Naive thymus-derived CD4-positive, alpha-beta T cell (primary cell): ENCODE data around the gene AGAP1. TPM values are rescaled to one million over a fixed set of nuclear protein-coding genes. Genes with fewer than 3 reads are reported as not detected.

ENCODE experiments used
- ATAC-seq: fragments of 150-1000 bp; cut with Tn5 transposase; 2 replicates; pipeline ENCODE4 v1.10.0; 2021; ENCODE audit warnings: mild to moderate bottlenecking, moderate library complexity
- CTCF ChIA-PET: fragments of 350-600 bp; sonication (Branson Sonifier 250); formaldehyde crosslinking; loops from one replicate; lab custom pipeline; 2021; ENCODE audit warnings: antibody characterized with exemption; lab: Charles Lee
- POLR2A ChIA-PET: fragments of 350-600 bp; sonication (Branson Sonifier 250); formaldehyde crosslinking; loops from one replicate; lab custom pipeline; 2021; ENCODE audit warnings: antibody characterized with exemption, inconsistent platforms; lab: Charles Lee
- DNase-seq, 9 donors: peaks; one replicate each; pipeline versions ENCODE4 v3.0.0 to v3.0.0-alpha.2; 2020 to 2022; ENCODE audit warnings: mixed read lengths in 1 of 9
- H3K27ac ChIP-seq: one replicate; pipeline ENCODE4 v1.7.0; 2013; ENCODE audit warnings: mild to moderate bottlenecking, low read depth, low read length, moderate library complexity
- H3K27me3 ChIP-seq, 2 donors: one replicate each; pipeline ENCODE4 v1.7.0; 2013; ENCODE audit warnings: low read length in 2 of 2, mild to moderate bottlenecking in 2 of 2, moderate library complexity in 2 of 2; ENCODE audit not compliant: control insufficient read depth in 2 of 2, insufficient read depth in 2 of 2
- H3K36me3 ChIP-seq, 3 experiments: 1 replicate in 2 of 3; 2 replicates in 1 of 3; pipeline ENCODE4 v1.7.0; 2013; ENCODE audit warnings: low read length in 3 of 3, mild to moderate bottlenecking in 3 of 3, moderate library complexity in 1 of 3; ENCODE audit not compliant: insufficient read depth in 3 of 3, control insufficient read depth in 2 of 3
- H3K4me1 ChIP-seq, 2 donors: one replicate each; pipeline ENCODE4 v1.7.0; 2013; ENCODE audit warnings: low read length in 2 of 2, mild to moderate bottlenecking in 2 of 2, moderate library complexity in 1 of 2; ENCODE audit not compliant: control insufficient read depth in 2 of 2, insufficient read depth in 2 of 2
- H3K4me3 ChIP-seq: 2 replicates; pipeline ENCODE4 v1.7.0; 2013; ENCODE audit warnings: mild to moderate bottlenecking, low read length
- H3K9me3 ChIP-seq, 3 experiments: 1 replicate in 2 of 3; 2 replicates in 1 of 3; pipeline ENCODE4 v1.7.0; 2013; ENCODE audit warnings: low read length in 3 of 3; ENCODE audit not compliant: control insufficient read depth in 2 of 3
- H3K27ac Mint-ChIP-seq, 9 donors: one replicate each; pipeline ENCODE4 v1.8.0; 2020 to 2022; ENCODE audit warnings: mixed read lengths in 9 of 9, mild to moderate bottlenecking in 8 of 9, moderate library complexity in 5 of 9, inconsistent platforms in 2 of 9
- H3K27me3 Mint-ChIP-seq, 5 donors: one replicate each; pipeline ENCODE4 v1.8.0; 2021 to 2022; ENCODE audit warnings: mixed read lengths in 5 of 5, mild to moderate bottlenecking in 1 of 5
- H3K36me3 Mint-ChIP-seq, 5 donors: one replicate each; pipeline ENCODE4 v1.8.0; 2020 to 2022; ENCODE audit warnings: mixed read lengths in 5 of 5, mild to moderate bottlenecking in 3 of 5, inconsistent platforms in 1 of 5
- H3K4me1 Mint-ChIP-seq, 7 donors: one replicate each; pipeline ENCODE4 v1.8.0; 2020 to 2022; ENCODE audit warnings: mixed read lengths in 7 of 7, mild to moderate bottlenecking in 3 of 7, inconsistent platforms in 1 of 7
- H3K4me3 Mint-ChIP-seq, 10 donors: one replicate each; pipeline ENCODE4 v1.8.0; 2020 to 2022; ENCODE audit warnings: mild to moderate bottlenecking in 10 of 10, mixed read lengths in 10 of 10, moderate library complexity in 6 of 10, inconsistent platforms in 2 of 10
- H3K9me3 Mint-ChIP-seq, 11 donors: one replicate each; pipeline ENCODE4 v1.8.0; 2020 to 2022; ENCODE audit warnings: mixed read lengths in 11 of 11, mild to moderate bottlenecking in 4 of 11, inconsistent platforms in 1 of 11, moderate library complexity in 1 of 11
- intact Hi-C, 2 donors: fragments of 100-400 bp; cut with micrococcal nuclease; formaldehyde crosslinking; loops; one replicate each; pipeline ENCODE4 v1.15.1; 2023
- polyA plus RNA-seq, 2 donors: library from polyadenylated mRNA; unstranded; fragments of 300-500 nt; fragmentation: Illumina TruSeq; gene quantifications; one replicate each; pipeline ENCODE4 v1.2.3, GENCODE V29; 2021
- total RNA-seq, 6 experiments: library from RNA in 5 of 6; stranded (reverse) in 5 of 6; gene quantifications; 1 replicate in 5 of 6; 2 replicates in 1 of 6; pipeline ENCODE4 v1.2.3 and lab custom pipeline; 2021 to 2026

Gene AGAP1
- total and polyA plus RNA-seq, 7 experiments from 2014 or later = 0.35 to 9.6 (median 0.85) TPM; not detected in 2

- H3K4me1 ChIP-seq = no peaks in the 10 kb centered on the region
- intact Hi-C loops = no loop called here
- no peaks in the 10 kb centered on the region for H3K36me3 ChIP-seq
- DNase-seq (no peak), ATAC-seq (no peak)
- H3K27ac Mint-ChIP-seq = no peak overlapping the region
- ChIA-PET POLR2A (no interaction called here), CTCF (no interaction called here)
- H3K9me3 Mint-ChIP-seq = peaks cover 0 to 1% (median 0%) of the 10 kb centered on the region in 11 donors
- H3K4me1 Mint-ChIP-seq = peaks cover 0 to 3% (median 0%) of the 10 kb centered on the region in 7 donors
- no peak overlapping the region for H3K27ac ChIP-seq
- no peaks in the 10 kb centered on the region for H3K9me3 ChIP-seq
- no peak overlapping the region for H3K4me3 ChIP-seq
- H3K4me3 Mint-ChIP-seq = no peak overlapping the region
- H3K36me3 Mint-ChIP-seq = no peaks in the 10 kb centered on the region
- peaks cover 0 to 21% (median 0%) of the 10 kb centered on the region in 5 donors for H3K27me3 Mint-ChIP-seq
- no peaks in the 10 kb centered on the region for H3K27me3 ChIP-seq
These were observed 337.9 kb downstream of the AGAP1 start for GRCh38 chr2:235831755-235832154.

- ATAC-seq (no peak), DNase-seq (no peak)
- H3K36me3 Mint-ChIP-seq = no peaks in the 10 kb centered on the region
- peaks cover 0 to 21% (median 0%) of the 10 kb centered on the region in 5 donors for H3K27me3 Mint-ChIP-seq
- H3K36me3 ChIP-seq = no peaks in the 10 kb centered on the region
- no peak overlapping the region for H3K27ac ChIP-seq
- no peaks in the 10 kb centered on the region for H3K4me1 ChIP-seq
- ChIA-PET POLR2A (no interaction called here), CTCF (no interaction called here)
- intact Hi-C loops = no loop called here
- peaks cover 0 to 1% (median 0%) of the 10 kb centered on the region in 11 donors for H3K9me3 Mint-ChIP-seq
- H3K4me1 Mint-ChIP-seq = peaks cover 0 to 3% (median 0%) of the 10 kb centered on the region in 7 donors
- no peak overlapping the region for H3K4me3 Mint-ChIP-seq
- no peak overlapping the region for H3K4me3 ChIP-seq
- H3K27me3 ChIP-seq = no peaks in the 10 kb centered on the region
- no peak overlapping the region for H3K27ac Mint-ChIP-seq
- no peaks in the 10 kb centered on the region for H3K9me3 ChIP-seq
These were observed 339.1 kb downstream of the AGAP1 start for GRCh38 chr2:235832941-235833340.

GRCh38 chr2:235833971-235834620 lies 340.3 kb downstream of the AGAP1 start:
- ATAC-seq (no peak), DNase-seq (no peak)
- H3K27ac ChIP-seq = no peak overlapping the region
- H3K4me1 ChIP-seq = no peaks in the 10 kb centered on the region
- Mint-ChIP-seq H3K27ac (no peak overlapping the region), H3K36me3 (no peaks in the 10 kb centered on the region), H3K27me3 (peaks cover 0 to 21% (median 0%) of the 10 kb centered on the region in 5 donors), H3K4me3 (no peak overlapping the region), H3K4me1 (peaks cover 0 to 3% (median 0%) of the 10 kb centered on the region in 7 donors), H3K9me3 (peaks cover 0 to 1% (median 0%) of the 10 kb centered on the region in 11 donors)
- CTCF ChIA-PET = interaction anchor here (0.5 kb wide), 1 partner anchor 72 kb away, joined by 5 read pairs; no protein-coding TSS in a partner anchor
- no peaks in the 10 kb centered on the region for H3K9me3 ChIP-seq
- H3K4me3 ChIP-seq = no peak overlapping the region
- intact Hi-C loops = no loop called here
- POLR2A ChIA-PET = no interaction called here
- no peaks in the 10 kb centered on the region for H3K27me3 ChIP-seq
- no peaks in the 10 kb centered on the region for H3K36me3 ChIP-seq

GRCh38 chr2:235834781-235835180 lies 340.9 kb downstream of the AGAP1 start:
- peaks cover 0 to 16% (median 0%) of the 10 kb centered on the region in 5 donors for H3K27me3 Mint-ChIP-seq
- no peaks in the 10 kb centered on the region for H3K9me3 ChIP-seq
- H3K4me1 ChIP-seq = no peaks in the 10 kb centered on the region
- no peak for DNase-seq
- intact Hi-C loops = no loop called here
- peaks cover 0 to 1% (median 0%) of the 10 kb centered on the region in 11 donors for H3K9me3 Mint-ChIP-seq
- ChIA-PET POLR2A (no interaction called here), CTCF (no interaction called here)
- no peak overlapping the region for H3K27ac Mint-ChIP-seq
- no peak for ATAC-seq
- H3K4me3 Mint-ChIP-seq = no peak overlapping the region
- H3K36me3 ChIP-seq = no peaks in the 10 kb centered on the region
- no peaks in the 10 kb centered on the region for H3K36me3 Mint-ChIP-seq
- H3K27me3 ChIP-seq = no peaks in the 10 kb centered on the region
- H3K4me1 Mint-ChIP-seq = peaks cover 0 to 3% (median 0%) of the 10 kb centered on the region in 7 donors
- no peak overlapping the region for H3K4me3 ChIP-seq
- no peak overlapping the region for H3K27ac ChIP-seq

GRCh38 chr2:235835810-235836209 lies 342.0 kb downstream of the AGAP1 start:
- Mint-ChIP-seq H3K4me3 (no peak overlapping the region), H3K9me3 (peaks cover 0 to 6% (median 0%) of the 10 kb centered on the region in 11 donors), H3K4me1 (peaks cover 0 to 3% (median 0%) of the 10 kb centered on the region in 7 donors), H3K36me3 (no peaks in the 10 kb centered on the region), H3K27me3 (peaks cover 0 to 23% (median 0%) of the 10 kb centered on the region in 5 donors), H3K27ac (no peak overlapping the region)
- ChIA-PET POLR2A (no interaction called here), CTCF (no interaction called here)
- Histone ChIP-seq H3K9me3 (no peaks in the 10 kb centered on the region), H3K27me3 (no peaks in the 10 kb centered on the region), H3K36me3 (no peaks in the 10 kb centered on the region), H3K27ac (no peak overlapping the region), H3K4me1 (no peaks in the 10 kb centered on the region), H3K4me3 (no peak overlapping the region)
- DNase-seq = no peak
- intact Hi-C loops = no loop called here
- ATAC-seq = no peak

GRCh38 chr2:235836491-235836911 lies 342.7 kb downstream of the AGAP1 start:
- Histone ChIP-seq H3K36me3 (no peaks in the 10 kb centered on the region), H3K4me3 (no peak overlapping the region), H3K27me3 (no peaks in the 10 kb centered on the region), H3K4me1 (no peaks in the 10 kb centered on the region), H3K27ac (no peak overlapping the region), H3K9me3 (no peaks in the 10 kb centered on the region)
- Mint-ChIP-seq H3K36me3 (no peaks in the 10 kb centered on the region), H3K27me3 (peaks cover 0 to 23% (median 0%) of the 10 kb centered on the region in 5 donors), H3K27ac (no peak overlapping the region), H3K4me1 (peaks cover 0 to 3% (median 0%) of the 10 kb centered on the region in 7 donors), H3K4me3 (no peak overlapping the region), H3K9me3 (peaks cover 0 to 6% (median 0%) of the 10 kb centered on the region in 11 donors)
- no peak for DNase-seq
- no peak for ATAC-seq
- intact Hi-C loops = no loop called here
- CTCF ChIA-PET = no interaction called here
- POLR2A ChIA-PET = no interaction called here

GRCh38 chr2:235839226-235839625 lies 345.4 kb downstream of the AGAP1 start:
- Mint-ChIP-seq H3K9me3 (peaks cover 0 to 5% (median 0%) of the 10 kb centered on the region in 11 donors), H3K4me1 (peaks cover 0 to 1% (median 0%) of the 10 kb centered on the region in 7 donors), H3K36me3 (no peaks in the 10 kb centered on the region), H3K27ac (no peak overlapping the region), H3K27me3 (peaks cover 0 to 19% (median 0%) of the 10 kb centered on the region in 5 donors), H3K4me3 (no peak overlapping the region)
- POLR2A ChIA-PET = no interaction called here
- ATAC-seq = no peak
- H3K36me3 ChIP-seq = no peaks in the 10 kb centered on the region
- H3K4me1 ChIP-seq = no peaks in the 10 kb centered on the region
- CTCF ChIA-PET = no interaction called here
- intact Hi-C loops = no loop called here
- H3K4me3 ChIP-seq = no peak overlapping the region
- no peaks in the 10 kb centered on the region for H3K27me3 ChIP-seq
- no peaks in the 10 kb centered on the region for H3K9me3 ChIP-seq
- no peak for DNase-seq
- no peak overlapping the region for H3K27ac ChIP-seq
